Measurements from ENCODE around the gene PDE10A.

The PDE10A gene

DNA sequence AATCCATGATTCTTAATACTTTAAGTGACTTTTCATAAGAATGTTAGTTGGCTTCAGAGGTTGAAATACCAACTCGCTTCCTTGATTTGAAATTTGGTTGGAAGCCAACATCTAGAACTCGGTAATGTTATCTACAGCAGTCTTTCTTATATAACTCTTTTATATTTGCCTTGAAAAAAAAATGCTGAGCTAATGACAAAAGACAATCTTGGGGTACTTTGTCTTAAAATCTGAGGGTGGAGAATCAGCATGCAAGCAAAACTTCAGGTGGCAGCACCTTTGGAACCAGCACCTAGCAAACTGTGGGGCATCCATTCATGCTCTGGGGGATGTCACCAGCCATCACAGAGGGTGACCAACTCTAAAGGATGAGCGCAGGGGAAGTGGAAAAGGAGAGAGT lies 76.3 kb downstream of the PDE10A start:
- Histone ChIP-seq H3K27ac (ENCODE audit: low read length) (no peak overlapping the region), H4K20me1 (ENCODE audit: insufficient read depth, low read length) (no peaks in the 10 kb centered on the region), H2AFZ (ENCODE audit: low read depth, low read length) (no peak overlapping the region), H3K4me3 (ENCODE audit: low read depth in 1 of 2, low read length in 2 of 2) (no peak overlapping the region), H3K4me1 (ENCODE audit: insufficient read depth, low read length) (no peaks in the 10 kb centered on the region), H3K79me2 (ENCODE audit: insufficient read depth, low read length) (no peaks in the 10 kb centered on the region), H3K27me3 (ENCODE audit: insufficient read depth, low read length, poor library complexity) (no peaks in the 10 kb centered on the region), H3K9ac (ENCODE audit: low read depth, low read length) (no peak overlapping the region), H3K4me2 (ENCODE audit: insufficient read depth, low read length) (no peak overlapping the region), H3K36me3 (ENCODE audit: insufficient read depth, low read length) (no peaks in the 10 kb centered on the region), H3K9me3 (ENCODE audit: insufficient read depth, low read length, severe bottlenecking) (no peaks in the 10 kb centered on the region)
- no peak for DNase-seq
- no peak for ATAC-seq (ENCODE audit: insufficient read depth, low read depth)
- no peak for TF ChIP-seq EZH2 (IDR thresholded peaks at IDR 0.05; ENCODE audit: borderline replicate concordance, low read depth, low read length, severe bottlenecking)
- TF ChIP-seq, protein P1, sequence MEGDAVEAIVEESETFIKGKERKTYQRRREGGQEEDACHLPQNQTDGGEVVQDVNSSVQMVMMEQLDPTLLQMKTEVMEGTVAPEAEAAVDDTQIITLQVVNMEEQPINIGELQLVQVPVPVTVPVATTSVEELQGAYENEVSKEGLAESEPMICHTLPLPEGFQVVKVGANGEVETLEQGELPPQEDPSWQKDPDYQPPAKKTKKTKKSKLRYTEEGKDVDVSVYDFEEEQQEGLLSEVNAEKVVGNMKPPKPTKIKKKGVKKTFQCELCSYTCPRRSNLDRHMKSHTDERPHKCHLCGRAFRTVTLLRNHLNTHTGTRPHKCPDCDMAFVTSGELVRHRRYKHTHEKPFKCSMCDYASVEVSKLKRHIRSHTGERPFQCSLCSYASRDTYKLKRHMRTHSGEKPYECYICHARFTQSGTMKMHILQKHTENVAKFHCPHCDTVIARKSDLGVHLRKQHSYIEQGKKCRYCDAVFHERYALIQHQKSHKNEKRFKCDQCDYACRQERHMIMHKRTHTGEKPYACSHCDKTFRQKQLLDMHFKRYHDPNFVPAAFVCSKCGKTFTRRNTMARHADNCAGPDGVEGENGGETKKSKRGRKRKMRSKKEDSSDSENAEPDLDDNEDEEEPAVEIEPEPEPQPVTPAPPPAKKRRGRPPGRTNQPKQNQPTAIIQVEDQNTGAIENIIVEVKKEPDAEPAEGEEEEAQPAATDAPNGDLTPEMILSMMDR (IDR thresholded peaks at IDR 0.05; ENCODE audit: borderline replicate concordance, extremely low read depth, low read length, poor library complexity, severe bottlenecking), result no peak

DNA sequence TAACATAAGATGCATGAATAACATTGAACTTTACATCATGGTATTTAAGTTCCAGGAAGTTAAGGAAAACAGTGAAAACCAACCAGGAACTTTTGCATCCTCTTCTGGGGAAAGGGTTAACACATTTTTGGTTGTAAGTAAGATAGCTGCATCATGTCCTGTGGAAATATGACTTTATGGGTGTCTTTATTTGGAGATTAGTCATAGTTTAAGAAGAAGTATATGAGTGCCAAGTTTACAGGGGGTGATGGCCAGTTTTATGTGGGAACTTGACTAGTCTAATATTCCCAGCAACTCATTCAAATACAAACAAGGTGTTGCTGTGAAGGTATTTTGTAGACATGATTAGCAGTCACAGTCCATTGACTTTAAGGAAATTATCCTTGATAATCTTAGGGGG lies 78.0 kb downstream of the PDE10A start:
- no peaks in the 10 kb centered on the region for H3K36me3 ChIP-seq (ENCODE audit: insufficient read depth, low read length)
- ATAC-seq (ENCODE audit: insufficient read depth, low read depth), result no peak
- no peaks in the 10 kb centered on the region for H3K9me3 ChIP-seq (ENCODE audit: insufficient read depth, low read length, severe bottlenecking)
- H3K4me2 ChIP-seq (ENCODE audit: insufficient read depth, low read length), result no peak overlapping the region
- no peak for DNase-seq
- H4K20me1 ChIP-seq (ENCODE audit: insufficient read depth, low read length), result no peaks in the 10 kb centered on the region
- H3K9ac ChIP-seq (ENCODE audit: low read depth, low read length), result no peak overlapping the region
- no peak for TF ChIP-seq EZH2 (IDR thresholded peaks at IDR 0.05; ENCODE audit: borderline replicate concordance, low read depth, low read length, severe bottlenecking)
- TF ChIP-seq, protein P1 (IDR thresholded peaks at IDR 0.05; ENCODE audit: borderline replicate concordance, extremely low read depth, low read length, poor library complexity, severe bottlenecking), result no peak
- no peaks in the 10 kb centered on the region for H3K4me1 ChIP-seq (ENCODE audit: insufficient read depth, low read length)
- no peak overlapping the region for H3K4me3 ChIP-seq (ENCODE audit: low read depth in 1 of 2, low read length in 2 of 2)
- H3K27me3 ChIP-seq (ENCODE audit: insufficient read depth, low read length, poor library complexity), result no peaks in the 10 kb centered on the region
- H3K79me2 ChIP-seq (ENCODE audit: insufficient read depth, low read length), result no peaks in the 10 kb centered on the region
- no peak overlapping the region for H2AFZ ChIP-seq (ENCODE audit: low read depth, low read length)
- H3K27ac ChIP-seq (ENCODE audit: low read length), result no peak overlapping the region

DNA sequence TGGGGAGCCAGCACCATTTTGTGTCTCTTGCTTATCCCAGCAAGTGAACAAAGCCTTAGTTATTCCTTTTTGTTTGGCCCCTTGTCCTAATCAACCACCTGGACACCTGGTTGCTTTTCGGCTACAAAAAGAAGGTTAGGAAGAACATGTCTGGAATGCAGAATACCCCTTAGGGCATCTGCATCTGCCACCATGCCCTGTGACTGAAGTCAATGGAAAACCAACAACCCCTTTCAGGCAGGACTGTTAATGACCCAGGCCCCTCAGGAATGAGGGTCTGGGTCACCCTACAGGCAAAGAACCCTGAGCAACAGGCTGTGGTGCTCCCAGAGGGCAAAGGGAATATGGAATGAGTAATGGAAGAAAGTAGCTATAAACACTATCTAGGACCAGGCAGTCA lies 78.5 kb downstream of the PDE10A start:
- DNase-seq (no peak), ATAC-seq (ENCODE audit: insufficient read depth, low read depth) (no peak)
- Histone ChIP-seq H3K79me2 (ENCODE audit: insufficient read depth, low read length) (no peaks in the 10 kb centered on the region), H3K9ac (ENCODE audit: low read depth, low read length) (no peak overlapping the region), H3K36me3 (ENCODE audit: insufficient read depth, low read length) (no peaks in the 10 kb centered on the region), H3K27ac (ENCODE audit: low read length) (no peak overlapping the region), H3K27me3 (ENCODE audit: insufficient read depth, low read length, poor library complexity) (no peaks in the 10 kb centered on the region), H4K20me1 (ENCODE audit: insufficient read depth, low read length) (no peaks in the 10 kb centered on the region), H3K4me2 (ENCODE audit: insufficient read depth, low read length) (no peak overlapping the region), H3K4me3 (ENCODE audit: low read depth in 1 of 2, low read length in 2 of 2) (no peak overlapping the region), H3K9me3 (ENCODE audit: insufficient read depth, low read length, severe bottlenecking) (no peaks in the 10 kb centered on the region), H3K4me1 (ENCODE audit: insufficient read depth, low read length) (no peaks in the 10 kb centered on the region), H2AFZ (ENCODE audit: low read depth, low read length) (no peak overlapping the region)
- TF ChIP-seq EZH2 (IDR thresholded peaks at IDR 0.05; ENCODE audit: borderline replicate concordance, low read depth, low read length, severe bottlenecking), result no peak

DNA sequence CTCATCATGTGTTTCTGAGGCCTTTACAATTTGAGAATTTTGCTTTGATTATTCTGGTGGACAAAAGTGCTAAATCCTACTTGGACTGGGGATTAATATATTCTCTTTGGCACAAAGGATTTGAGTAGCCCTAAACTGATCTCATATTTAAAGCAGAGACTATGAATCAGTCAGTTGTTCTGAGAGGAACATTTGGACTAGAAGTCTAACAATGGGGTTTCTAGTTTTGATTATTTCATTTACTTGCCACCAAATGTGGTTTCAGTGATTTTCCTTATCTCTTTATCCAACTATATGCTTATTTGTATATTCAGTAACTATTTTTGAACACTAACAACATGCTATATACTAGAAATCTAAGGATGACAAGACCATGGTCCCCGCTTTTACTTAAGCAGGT lies 81.4 kb downstream of the PDE10A start:
- ATAC-seq (ENCODE audit: insufficient read depth, low read depth) (no peak), DNase-seq (no peak)
- Histone ChIP-seq H3K4me2 (ENCODE audit: insufficient read depth, low read length) (no peak overlapping the region), H3K9me3 (ENCODE audit: insufficient read depth, low read length, severe bottlenecking) (no peaks in the 10 kb centered on the region), H3K9ac (ENCODE audit: low read depth, low read length) (no peak overlapping the region), H3K4me3 (ENCODE audit: low read depth in 1 of 2, low read length in 2 of 2) (no peak overlapping the region), H3K4me1 (ENCODE audit: insufficient read depth, low read length) (no peaks in the 10 kb centered on the region), H2AFZ (ENCODE audit: low read depth, low read length) (no peak overlapping the region), H3K79me2 (ENCODE audit: insufficient read depth, low read length) (no peaks in the 10 kb centered on the region), H3K27ac (ENCODE audit: low read length) (no peak overlapping the region), H4K20me1 (ENCODE audit: insufficient read depth, low read length) (no peaks in the 10 kb centered on the region), H3K36me3 (ENCODE audit: insufficient read depth, low read length) (no peaks in the 10 kb centered on the region), H3K27me3 (ENCODE audit: insufficient read depth, low read length, poor library complexity) (no peaks in the 10 kb centered on the region)
- TF ChIP-seq, protein P1 (IDR thresholded peaks at IDR 0.05; ENCODE audit: borderline replicate concordance, extremely low read depth, low read length, poor library complexity, severe bottlenecking), result no peak

Data from DND-41 (cell line).